AG04450 (cell line): ENCODE data around the gene PRDX3. TPM values are rescaled to one million over a fixed set of nuclear protein-coding genes. Genes with fewer than 3 reads are reported as not detected.

Experiments used
- CTCF ChIA-PET: fragments of 300-600, 350-600 bp; formaldehyde crosslinking; extraction: SDS; loops from one replicate; lab custom pipeline; 2022; ENCODE audit warnings: antibody characterized with exemption, inconsistent platforms; lab: Charles Lee
- POLR2A ChIA-PET: fragments of 350-600 bp; formaldehyde crosslinking; extraction: SDS; loops from one replicate; lab custom pipeline; 2021; ENCODE audit warnings: antibody characterized with exemption, inconsistent platforms; lab: Yijun Ruan, JAX
- DNase-seq: peaks from one replicate; pipeline ENCODE4 v3.0.0-alpha.2; 2011; ENCODE audit warnings: low read depth, low spot score
- H3K27ac ChIP-seq: one replicate; pipeline ENCODE4 v1.5.1; 2012; ENCODE audit warnings: low read depth, low read length, control low read depth
- H3K27me3 ChIP-seq: one replicate; pipeline ENCODE4 v1.6.0; 2012; ENCODE audit warnings: low read length; ENCODE audit not compliant: control insufficient read depth, insufficient read depth
- H3K4me3 ChIP-seq: 2 replicates; pipeline ENCODE4 v1.5.1; 2011; ENCODE audit warnings: mild to moderate bottlenecking, low read depth, low read length, control low read depth
- H3K9me3 ChIP-seq: 2 replicates; pipeline ENCODE4 v1.5.1; 2012; ENCODE audit warnings: low read length; ENCODE audit not compliant: control insufficient read depth, insufficient read depth
- CTCF ChIP-seq: IDR thresholded peaks from 2 replicates; pipeline ENCODE4 v1.5.1; 2011; ENCODE audit warnings: low read depth, low read length, control low read depth, inconsistent platforms
- polyA plus RNA-seq: library from polyadenylated mRNA; depleted of rRNA; stranded (reverse); fragments of >200 nt; gene quantifications from 2 replicates; pipeline ENCODE4 v1.2.3, GENCODE V29; 2011

Gene PRDX3
- polyA plus RNA-seq, 1 experiment = 373 TPM

DNA sequence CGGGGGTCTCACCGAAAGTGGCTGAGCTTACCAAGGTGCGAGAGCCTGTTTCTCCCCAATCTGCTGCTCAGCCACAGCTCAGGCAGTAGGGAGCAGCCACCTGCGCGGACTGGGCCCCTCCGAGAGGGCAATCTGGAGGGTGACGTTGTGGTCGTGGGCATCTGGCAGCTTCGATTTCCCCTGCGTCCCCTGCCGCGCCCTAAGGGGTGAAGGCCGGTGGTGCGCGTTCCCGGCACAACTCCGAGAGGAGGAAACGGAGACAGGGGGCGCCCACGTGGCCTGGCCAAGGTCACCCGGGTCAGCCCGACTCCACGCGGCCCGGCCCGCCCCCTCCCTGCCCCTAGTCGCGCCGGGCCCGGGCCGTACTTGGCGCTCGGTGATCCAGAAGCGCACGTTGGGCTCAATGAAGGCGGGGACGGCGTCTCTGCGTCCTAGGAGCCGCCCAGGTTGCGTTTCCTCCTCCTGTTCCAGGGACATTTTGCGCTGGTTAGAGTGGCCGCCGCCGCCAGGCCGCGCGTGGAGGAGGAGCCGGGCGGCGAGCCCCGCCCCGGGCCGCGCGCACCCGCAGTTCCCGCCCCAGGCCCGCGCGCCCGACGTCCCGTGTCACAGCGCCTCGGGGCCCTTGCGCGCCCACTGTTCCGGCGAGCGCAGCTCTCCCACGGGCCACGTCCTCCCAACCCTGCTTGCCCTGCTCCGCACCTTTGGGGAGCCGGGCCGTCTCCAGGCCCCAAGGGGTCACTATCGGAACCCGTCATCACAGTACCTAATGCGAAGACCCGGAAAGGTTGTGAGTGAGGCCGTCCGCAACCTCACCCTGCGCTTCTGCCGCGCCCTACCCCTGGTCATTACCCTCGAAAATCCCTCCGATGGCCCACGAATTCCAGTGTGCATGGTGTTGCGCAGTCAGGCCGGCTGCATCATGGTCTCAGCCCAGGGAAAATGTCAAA lies 13.2 kb downstream of the PRDX3 start, which contains the start of gene SFXN4:
Gene SFXN4, minus strand, starts transcription at position 544 of the 947 bp plus-strand sequence. Its CDS starts 67 bp downstream, at position 477.
- Histone ChIP-seq H3K4me3 (peak within 1 kb of the TSS; percentile 73), H3K9me3 (no peaks in the 10 kb centered on the region), H3K27ac (peak within 1 kb of the TSS; percentile 47), H3K27me3 (no peaks in the 10 kb centered on the region)
- no peak for TF ChIP-seq CTCF
- ChIA-PET CTCF (no interaction called here), POLR2A (interaction anchor here (0.7 to 1.2 kb wide), 3 partner anchors 17 to 560 kb away, joined by 3 to 7 read pairs (median 4); partner anchors contain the start of gene INPP5F)
- DNase-seq = no peak

GRCh38 chr10:119162452-119163092 lies 16.0 kb downstream of the PRDX3 start:
- no peaks in the 10 kb centered on the region for H3K9me3 ChIP-seq
- no peaks in the 10 kb centered on the region for H3K27me3 ChIP-seq
- POLR2A ChIA-PET = interaction anchor here (0.8 kb wide), 1 partner anchor 59 kb away, joined by 3 read pairs; the partner anchor contains the start of gene DENND10
- H3K4me3 ChIP-seq = no peak overlapping the region
- CTCF ChIA-PET = interaction anchor here (1.6 kb wide), 1 partner anchor 15 kb away, joined by 4 read pairs; no protein-coding TSS in a partner anchor
- TF ChIP-seq CTCF = no peak
- H3K27ac ChIP-seq = no peak overlapping the region
- no peak for DNase-seq

GRCh38 chr10:119161680-119162451 lies 16.7 kb downstream of the PRDX3 start:
- no peak for DNase-seq
- Histone ChIP-seq H3K9me3 (no peaks in the 10 kb centered on the region), H3K27ac (peak overlapping the region; percentile 21), H3K27me3 (no peaks in the 10 kb centered on the region), H3K4me3 (no peak overlapping the region)
- CTCF ChIA-PET = interaction anchor here (0.5 to 1.6 kb wide), 4 partner anchors 14 to 54 kb away, joined by 3 to 5 read pairs (median 4); no protein-coding TSS in a partner anchor
- POLR2A ChIA-PET = interaction anchor here (0.5 to 0.8 kb wide), 3 partner anchors 15 to 527 kb away, joined by 3 to 5 read pairs (median 3); partner anchors contain the start of gene DENND10
- TF ChIP-seq CTCF = peak; percentile 51

GRCh38 chr10:119159332-119159731 lies 19.3 kb downstream of the PRDX3 start:
- no peak for DNase-seq
- no peaks in the 10 kb centered on the region for H3K9me3 ChIP-seq
- ChIA-PET POLR2A (no interaction called here), CTCF (no interaction called here)
- no peak overlapping the region for H3K4me3 ChIP-seq
- no peak overlapping the region for H3K27ac ChIP-seq
- no peak for TF ChIP-seq CTCF
- no peaks in the 10 kb centered on the region for H3K27me3 ChIP-seq
